Ishikawa (cell line): ENCODE measurements around the gene AGPAT4.

ENCODE experiments used
- CEBPB ChIP-seq: IDR thresholded peaks from 2 replicates; pipeline ENCODE4 v1.6.1; 2012
- CREB1 ChIP-seq: IDR thresholded peaks from 2 replicates; pipeline ENCODE4 v1.6.1; 2012; ENCODE audit warnings: low read depth
- EGR1 ChIP-seq: IDR thresholded peaks from 2 replicates; pipeline ENCODE4 v1.6.1; 2012
- EP300 ChIP-seq: IDR thresholded peaks from 2 replicates; pipeline ENCODE4 v1.6.1; 2012; ENCODE audit warnings: borderline replicate concordance
- MAX ChIP-seq: IDR thresholded peaks from 2 replicates; pipeline ENCODE4 v1.6.1; 2012
- REST ChIP-seq: IDR thresholded peaks from 2 replicates; pipeline ENCODE4 v1.6.1; 2012; ENCODE audit warnings: low read depth, mild to moderate bottlenecking
- TAF1 ChIP-seq: IDR thresholded peaks from 2 replicates; pipeline ENCODE4 v1.6.1; 2012; ENCODE audit warnings: low read depth, mild to moderate bottlenecking
- TEAD4 ChIP-seq: IDR thresholded peaks from 2 replicates; pipeline ENCODE4 v1.6.1; 2012
- YY1 ChIP-seq: IDR thresholded peaks from 2 replicates; pipeline ENCODE4 v1.6.1; 2012; ENCODE audit warnings: low read depth

GRCh38 chr6:161215193-161215592 lies 58.7 kb downstream of the AGPAT4 start:
- TF ChIP-seq EP300 = no peak
- no peak for TF ChIP-seq MAX
- TF ChIP-seq CEBPB = no peak
- TF ChIP-seq TEAD4 = no peak
- no peak for TF ChIP-seq REST
- TF ChIP-seq TAF1 = no peak
- no peak for TF ChIP-seq CREB1
- TF ChIP-seq EGR1 = no peak
- no peak for TF ChIP-seq YY1
